CD4-positive, alpha-beta T cell treated with Interleukin-4 for 1 hour (primary cell): ENCODE data around the gene VEGFB.

ENCODE experiments used
- DNase-seq, 2 donors: peaks; one replicate each; pipeline ENCODE4 v3.0.0-alpha.2; 2020 to 2022

The VEGFB gene

DNA sequence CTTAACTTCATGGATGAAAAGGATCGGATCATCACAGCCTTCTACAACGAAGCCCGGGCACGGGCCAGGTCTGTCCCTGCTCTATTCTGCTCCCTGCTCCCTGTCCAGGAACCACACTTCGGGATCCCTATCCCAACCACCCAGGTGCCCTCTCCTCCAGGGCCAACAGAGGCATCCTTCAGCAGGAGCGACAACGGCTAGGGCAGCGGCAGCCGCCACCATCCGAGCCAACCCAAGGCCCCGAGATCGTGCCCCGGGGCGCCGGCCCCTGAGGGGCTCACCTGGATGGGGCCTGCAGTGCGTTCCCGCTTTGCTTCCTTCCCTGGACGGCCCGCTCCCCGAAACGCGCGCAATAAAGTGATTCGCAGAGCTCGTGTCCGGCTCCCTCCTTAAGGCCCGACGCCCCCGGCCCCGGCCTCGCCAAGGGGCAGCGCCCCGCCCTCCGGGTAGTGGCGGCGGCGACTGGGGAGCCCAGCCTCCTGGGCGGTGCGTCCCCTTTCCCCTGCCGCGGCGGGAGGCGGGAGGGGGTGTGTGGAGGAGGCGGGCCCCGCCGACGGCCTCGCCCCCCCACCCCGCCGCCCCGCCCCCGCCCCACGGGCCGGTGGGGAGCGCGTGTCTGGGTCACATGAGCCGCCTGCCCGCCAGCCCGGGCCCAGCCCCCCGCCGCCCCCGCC, at the start of gene VEGFB:
Gene VEGFB, plus strand, starts transcription at position 672 of the 674 bp plus-strand sequence. CDS start 250 bp downstream, outside the sequence.
- DNase-seq, result peak; percentile 71 to 82

DNA sequence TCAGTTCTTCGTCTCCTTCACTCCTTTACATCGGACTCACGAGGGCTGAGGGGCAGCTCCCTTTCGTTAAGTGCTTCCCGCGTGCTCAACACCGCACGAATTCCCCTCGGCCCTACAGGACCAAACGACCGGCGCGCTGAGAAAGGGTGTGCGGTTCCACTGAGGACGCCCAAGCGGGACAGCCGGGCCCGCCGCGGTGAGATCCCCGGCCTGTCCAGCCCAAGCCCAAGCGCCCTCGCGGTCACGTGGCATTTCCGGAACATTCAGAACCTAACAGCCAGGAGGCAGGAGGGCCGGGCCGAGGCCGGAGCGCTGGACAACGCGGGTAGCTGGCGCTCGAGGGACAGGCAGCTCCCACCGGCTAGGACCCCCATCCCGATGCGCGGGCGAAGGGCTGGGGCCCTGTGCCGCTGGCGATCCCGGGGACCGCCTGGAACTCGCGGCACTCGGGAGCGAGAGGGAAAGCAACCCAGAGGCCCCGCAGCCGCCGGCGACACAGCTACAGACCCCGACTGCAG, 49.1 kb upstream of the VEGFB start:
- no peak for DNase-seq

- peak; percentile 100 for DNase-seq
Measured at GRCh38 chr11:64185693-64186491, 48.5 kb upstream of the VEGFB start, which contains the start of gene STIP1. Gene STIP1, plus strand, starts transcription at chr11:64186171. Its CDS starts 91 bp downstream, at chr11:64186262.

GRCh38 chr11:64186492-64187165, 47.8 kb upstream of the VEGFB start:
- peak; percentile 43 to 59 for DNase-seq

- no peak for DNase-seq
Measured at GRCh38 chr11:64192434-64192833, 42.0 kb upstream of the VEGFB start.

DNA sequence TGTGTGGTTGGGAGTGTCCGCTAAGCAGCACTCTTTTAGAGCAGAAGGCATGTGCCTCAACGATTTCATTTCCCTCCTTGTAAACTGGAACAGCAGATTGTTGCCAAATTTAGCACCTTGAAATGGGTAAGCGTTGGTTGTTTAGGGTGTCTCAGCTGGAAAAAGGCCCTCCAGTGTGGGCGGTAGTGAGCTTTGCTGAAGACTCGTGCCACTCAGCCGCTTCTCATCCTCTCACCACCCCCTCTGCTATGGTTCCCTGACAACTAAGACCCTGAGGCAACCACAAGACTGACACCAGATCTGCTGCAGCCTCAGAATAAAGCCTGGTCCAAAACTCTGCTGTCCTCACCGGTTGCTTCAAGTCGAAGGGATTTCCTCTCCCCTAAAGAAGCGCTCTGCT, 37.8 kb upstream of the VEGFB start:
- DNase-seq, result no peak

GRCh38 chr11:64198511-64198910, 35.9 kb upstream of the VEGFB start:
- no peak for DNase-seq

DNA sequence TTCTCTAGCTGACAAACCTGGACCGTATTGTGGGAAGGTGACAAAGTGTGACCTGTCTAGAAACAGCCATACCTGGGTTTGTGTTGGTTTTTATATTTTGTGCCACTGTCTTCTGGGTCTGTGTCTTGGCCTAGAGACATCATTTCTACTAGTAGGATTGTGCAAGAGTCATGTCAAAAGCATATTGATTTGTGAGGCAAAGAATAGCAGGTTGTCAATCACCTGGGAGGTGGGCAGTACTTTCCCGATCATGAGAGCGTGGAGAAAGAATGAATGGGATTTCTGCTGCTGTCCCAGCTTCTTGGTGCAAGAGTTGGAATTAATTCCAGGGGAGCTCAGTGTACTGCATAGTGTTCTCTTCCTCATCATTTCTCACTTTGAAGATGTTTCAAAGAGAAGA, 32.8 kb upstream of the VEGFB start:
- no peak for DNase-seq

GRCh38 chr11:64202992-64203391, 31.4 kb upstream of the VEGFB start:
- DNase-seq, result no peak

DNA sequence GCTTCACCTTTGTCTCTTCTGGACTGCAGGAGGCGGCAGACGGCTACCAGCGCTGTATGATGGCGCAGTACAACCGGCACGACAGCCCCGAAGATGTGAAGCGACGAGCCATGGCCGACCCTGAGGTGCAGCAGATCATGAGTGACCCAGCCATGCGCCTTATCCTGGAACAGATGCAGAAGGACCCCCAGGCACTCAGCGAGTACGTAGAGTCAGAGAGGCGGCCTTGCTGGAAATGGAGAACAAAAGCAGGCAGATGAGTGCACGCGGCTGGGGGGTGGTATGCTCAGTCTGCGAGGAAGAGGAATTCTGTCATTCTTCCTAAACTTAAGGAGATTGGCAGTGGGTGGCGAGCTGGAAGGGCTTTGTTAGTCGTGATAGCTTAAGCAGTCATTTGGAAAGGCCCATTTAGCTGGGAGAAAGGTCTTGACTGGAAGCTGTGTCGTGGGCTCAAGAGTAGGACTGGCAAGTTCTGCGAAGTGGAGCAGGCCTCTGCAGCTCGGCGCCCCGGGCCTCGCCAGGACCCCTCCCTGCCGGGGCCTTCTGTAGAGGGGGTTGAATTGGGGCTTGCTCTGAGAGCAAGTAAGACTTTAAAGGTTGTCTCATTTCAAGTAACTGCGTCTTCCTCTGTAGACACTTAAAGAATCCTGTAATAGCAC, 30.8 kb upstream of the VEGFB start:
- no peak for DNase-seq

GRCh38 chr11:64204080-64204440, 30.3 kb upstream of the VEGFB start:
- DNase-seq, result no peak

DNA sequence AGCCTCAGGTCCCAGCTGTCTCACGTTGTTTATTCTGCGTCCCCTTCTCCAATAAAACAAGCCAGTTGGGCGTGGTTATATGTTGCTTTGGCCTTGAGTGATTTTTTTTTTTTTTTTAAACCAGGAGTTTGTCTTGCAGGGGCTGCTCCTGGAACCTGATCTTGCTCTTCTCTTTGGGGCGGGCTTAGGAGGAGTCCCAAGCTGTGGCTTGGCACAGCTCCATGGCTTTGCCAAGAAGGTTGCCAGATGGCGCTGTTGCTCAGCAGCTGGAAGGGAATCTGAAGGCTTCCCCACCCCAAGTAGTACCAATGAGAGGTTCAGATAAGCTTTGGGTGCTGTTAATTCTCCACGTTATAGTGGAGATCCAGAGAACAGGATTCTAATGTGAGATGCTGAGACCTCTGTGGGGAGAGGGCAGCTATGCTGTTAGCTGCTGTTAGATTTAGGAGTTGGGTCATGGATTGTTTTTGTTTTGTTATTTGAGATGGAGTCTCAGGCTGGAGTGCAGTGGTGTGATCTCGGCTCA, 29.9 kb upstream of the VEGFB start:
- DNase-seq, result peak; percentile 89 to 90

- peak; percentile 69 to 74 for DNase-seq
Measured at GRCh38 chr11:64206457-64207255, 27.7 kb upstream of the VEGFB start, which contains the start of gene FERMT3. Gene FERMT3, plus strand, starts transcription at chr11:64206721. Its CDS starts 644 bp downstream, at chr11:64207365.

DNA sequence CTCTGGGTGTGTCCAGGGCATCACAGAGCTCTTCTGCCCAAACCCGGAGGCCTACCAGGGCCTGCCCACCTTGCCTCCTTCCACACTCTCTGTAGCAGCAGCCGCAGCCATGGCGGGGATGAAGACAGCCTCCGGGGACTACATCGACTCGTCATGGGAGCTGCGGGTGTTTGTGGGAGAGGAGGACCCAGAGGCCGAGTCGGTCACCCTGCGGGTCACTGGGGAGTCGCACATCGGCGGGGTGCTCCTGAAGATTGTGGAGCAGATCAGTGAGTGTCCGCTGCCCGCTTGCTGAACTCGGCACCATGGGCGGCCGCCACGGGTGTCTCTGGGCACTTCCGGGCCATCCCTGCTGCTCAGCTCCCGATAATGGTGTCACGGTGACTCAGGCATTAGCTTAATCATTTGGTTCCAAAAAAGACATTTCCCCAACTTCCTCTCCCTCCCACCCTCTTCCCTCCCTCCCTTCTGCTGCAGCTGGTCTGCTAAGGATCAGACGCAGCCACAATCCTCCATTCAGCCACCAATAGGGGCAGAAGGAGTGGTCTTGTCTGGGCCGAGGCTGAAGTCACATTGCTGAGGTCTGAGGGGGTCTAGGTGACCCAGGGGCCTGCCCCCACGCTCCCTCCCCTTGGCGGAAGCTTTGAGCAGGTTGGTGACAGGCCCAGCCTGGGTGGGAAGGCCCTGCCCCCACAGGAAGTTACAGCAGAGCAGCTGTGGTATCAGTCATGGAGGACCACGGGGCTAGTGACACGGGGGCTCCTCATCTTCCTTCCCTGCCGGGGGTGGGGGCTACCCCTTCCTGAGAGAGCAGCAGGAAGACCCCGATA, 26.9 kb upstream of the VEGFB start:
- peak; percentile 77 to 80 for DNase-seq

DNA sequence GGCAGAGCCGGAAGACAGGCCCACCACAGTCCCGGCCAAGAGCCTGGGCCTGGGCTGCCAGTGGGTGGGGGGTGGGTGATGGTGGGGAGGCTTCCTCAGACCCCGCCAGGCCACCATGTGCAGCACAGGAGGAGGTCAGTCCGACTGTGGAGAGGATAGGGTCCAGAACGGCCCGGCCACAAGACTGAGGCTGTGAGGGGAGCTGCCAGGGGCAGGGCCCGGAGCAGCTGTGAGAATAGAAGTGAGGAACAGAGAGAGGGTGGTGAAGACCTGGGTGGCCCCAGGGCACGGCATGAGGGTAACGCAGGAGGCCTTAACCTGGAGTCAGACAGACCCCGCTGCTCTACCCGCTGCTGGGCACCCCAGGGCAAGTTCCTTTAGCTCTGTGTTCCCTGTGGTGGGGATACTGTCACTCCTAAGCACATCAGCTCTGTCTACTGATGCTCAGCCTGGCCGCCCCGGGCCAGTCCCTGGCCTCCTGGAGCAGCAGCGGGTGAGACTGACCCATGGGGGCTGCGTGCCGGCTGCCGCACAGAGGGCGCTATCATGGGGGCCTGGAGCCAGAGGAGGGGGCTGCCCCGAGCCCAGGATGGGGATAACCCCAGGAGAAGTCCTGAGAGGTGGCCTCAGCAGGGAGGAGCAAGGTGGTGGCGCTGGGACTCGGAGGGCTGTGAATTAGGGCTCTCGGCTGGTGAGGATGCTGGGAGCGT, 26.1 kb upstream of the VEGFB start:
- DNase-seq, result no peak

GRCh38 chr11:64208796-64209562, 25.4 kb upstream of the VEGFB start:
- DNase-seq, result no peak

GRCh38 chr11:64209563-64209843, 24.9 kb upstream of the VEGFB start:
- DNase-seq, result no peak

GRCh38 chr11:64210301-64211020, 23.9 kb upstream of the VEGFB start:
- no peak for DNase-seq
